ENCODE results near the gene MRPL17. TPM values are rescaled to one million over a fixed set of nuclear protein-coding genes. Genes with fewer than 3 reads are reported as not detected.

Gene MRPL17
- total and polyA plus RNA-seq, 2 experiments from 2014 or later: 26.7 to 81.8 TPM

DNA sequence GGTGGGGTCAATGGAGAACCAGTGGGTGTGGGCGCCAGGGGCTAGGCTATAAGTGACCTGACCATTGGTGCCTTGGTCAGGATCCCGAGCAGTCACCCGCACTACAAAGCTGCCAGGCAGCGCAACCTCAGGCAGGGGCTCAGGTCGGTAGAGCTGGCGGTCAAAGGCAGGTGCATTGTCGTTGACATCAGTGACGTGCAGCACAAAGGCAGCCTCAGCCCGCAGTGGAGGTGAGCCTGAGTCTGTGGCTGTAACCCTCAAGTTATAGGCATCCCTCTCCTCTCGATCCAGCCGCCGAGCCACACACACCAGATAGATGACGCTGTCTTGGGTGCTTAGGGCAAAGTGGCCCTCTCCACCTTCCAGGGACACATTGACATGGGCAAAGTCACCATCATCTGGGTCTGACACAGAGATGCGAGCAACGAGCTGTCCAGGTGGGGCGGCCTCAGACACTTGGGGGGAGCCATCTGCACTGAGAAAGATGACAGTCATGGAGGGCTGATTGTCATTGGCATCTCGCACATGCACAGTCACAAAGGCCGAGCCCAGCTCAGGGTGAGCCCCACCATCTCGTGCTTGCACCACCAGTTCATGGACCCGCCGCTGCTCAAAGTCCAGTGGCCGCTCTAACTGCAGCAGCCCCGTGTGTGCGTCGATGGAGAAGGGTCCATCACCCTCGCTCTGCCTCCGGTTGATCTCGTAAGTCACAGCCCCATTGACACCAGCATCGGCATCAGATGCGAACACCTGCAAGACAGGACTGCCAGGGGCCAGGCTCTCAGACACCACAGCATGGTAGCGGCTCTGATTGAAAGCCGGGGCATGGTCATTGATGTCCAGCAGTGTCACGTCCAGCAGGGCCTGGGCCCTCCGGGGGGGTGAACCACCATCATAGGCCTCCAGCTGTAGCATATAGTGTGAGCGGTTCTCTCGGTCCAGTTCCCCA, 42.8 kb downstream of the MRPL17 start (continued):
- TF ChIP-seq, protein P1, sequence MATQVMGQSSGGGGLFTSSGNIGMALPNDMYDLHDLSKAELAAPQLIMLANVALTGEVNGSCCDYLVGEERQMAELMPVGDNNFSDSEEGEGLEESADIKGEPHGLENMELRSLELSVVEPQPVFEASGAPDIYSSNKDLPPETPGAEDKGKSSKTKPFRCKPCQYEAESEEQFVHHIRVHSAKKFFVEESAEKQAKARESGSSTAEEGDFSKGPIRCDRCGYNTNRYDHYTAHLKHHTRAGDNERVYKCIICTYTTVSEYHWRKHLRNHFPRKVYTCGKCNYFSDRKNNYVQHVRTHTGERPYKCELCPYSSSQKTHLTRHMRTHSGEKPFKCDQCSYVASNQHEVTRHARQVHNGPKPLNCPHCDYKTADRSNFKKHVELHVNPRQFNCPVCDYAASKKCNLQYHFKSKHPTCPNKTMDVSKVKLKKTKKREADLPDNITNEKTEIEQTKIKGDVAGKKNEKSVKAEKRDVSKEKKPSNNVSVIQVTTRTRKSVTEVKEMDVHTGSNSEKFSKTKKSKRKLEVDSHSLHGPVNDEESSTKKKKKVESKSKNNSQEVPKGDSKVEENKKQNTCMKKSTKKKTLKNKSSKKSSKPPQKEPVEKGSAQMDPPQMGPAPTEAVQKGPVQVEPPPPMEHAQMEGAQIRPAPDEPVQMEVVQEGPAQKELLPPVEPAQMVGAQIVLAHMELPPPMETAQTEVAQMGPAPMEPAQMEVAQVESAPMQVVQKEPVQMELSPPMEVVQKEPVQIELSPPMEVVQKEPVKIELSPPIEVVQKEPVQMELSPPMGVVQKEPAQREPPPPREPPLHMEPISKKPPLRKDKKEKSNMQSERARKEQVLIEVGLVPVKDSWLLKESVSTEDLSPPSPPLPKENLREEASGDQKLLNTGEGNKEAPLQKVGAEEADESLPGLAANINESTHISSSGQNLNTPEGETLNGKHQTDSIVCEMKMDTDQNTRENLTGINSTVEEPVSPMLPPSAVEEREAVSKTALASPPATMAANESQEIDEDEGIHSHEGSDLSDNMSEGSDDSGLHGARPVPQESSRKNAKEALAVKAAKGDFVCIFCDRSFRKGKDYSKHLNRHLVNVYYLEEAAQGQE (IDR thresholded peaks at IDR 0.05; ENCODE audit: unreplicated experiment): no peak
- TF ChIP-seq ZNF331 (CRISPR knock-in tag; IDR thresholded peaks at IDR 0.05; ENCODE audit: low read depth) (no peak), STAT1 (IDR thresholded peaks at IDR 0.05; ENCODE audit: unreplicated experiment) (no peak)

DNA sequence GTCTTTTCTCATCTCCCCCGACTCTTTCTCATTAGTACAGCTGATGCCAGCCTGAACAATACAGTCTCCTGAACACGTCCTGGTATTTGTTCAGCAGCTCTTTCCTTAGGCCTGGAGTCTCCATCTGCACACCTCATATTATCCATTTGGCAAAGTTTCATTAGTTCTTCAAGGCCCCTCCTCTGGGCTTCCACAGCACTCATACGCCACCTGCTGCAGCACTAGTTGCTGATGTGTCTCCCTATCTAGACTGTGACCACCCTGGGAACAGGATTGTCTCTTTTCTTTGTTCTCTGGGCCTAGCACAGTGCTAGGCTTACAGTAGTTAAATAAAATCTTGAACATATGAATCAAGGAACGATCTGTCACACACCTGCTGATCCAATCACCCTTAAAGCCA, 44.7 kb downstream of the MRPL17 start:
- no peaks in the 10 kb centered on the region for H4K20me1 ChIP-seq (replicated peaks; ENCODE audit: insufficient read depth)
- TF ChIP-seq, protein P2, sequence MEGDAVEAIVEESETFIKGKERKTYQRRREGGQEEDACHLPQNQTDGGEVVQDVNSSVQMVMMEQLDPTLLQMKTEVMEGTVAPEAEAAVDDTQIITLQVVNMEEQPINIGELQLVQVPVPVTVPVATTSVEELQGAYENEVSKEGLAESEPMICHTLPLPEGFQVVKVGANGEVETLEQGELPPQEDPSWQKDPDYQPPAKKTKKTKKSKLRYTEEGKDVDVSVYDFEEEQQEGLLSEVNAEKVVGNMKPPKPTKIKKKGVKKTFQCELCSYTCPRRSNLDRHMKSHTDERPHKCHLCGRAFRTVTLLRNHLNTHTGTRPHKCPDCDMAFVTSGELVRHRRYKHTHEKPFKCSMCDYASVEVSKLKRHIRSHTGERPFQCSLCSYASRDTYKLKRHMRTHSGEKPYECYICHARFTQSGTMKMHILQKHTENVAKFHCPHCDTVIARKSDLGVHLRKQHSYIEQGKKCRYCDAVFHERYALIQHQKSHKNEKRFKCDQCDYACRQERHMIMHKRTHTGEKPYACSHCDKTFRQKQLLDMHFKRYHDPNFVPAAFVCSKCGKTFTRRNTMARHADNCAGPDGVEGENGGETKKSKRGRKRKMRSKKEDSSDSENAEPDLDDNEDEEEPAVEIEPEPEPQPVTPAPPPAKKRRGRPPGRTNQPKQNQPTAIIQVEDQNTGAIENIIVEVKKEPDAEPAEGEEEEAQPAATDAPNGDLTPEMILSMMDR (conservative IDR thresholded peaks at IDR 0.05; ENCODE audit: low read depth in 2 of 2): peak in 1 of 2 experiments; percentile 14; a peak in 1 of 4 replicates
- TF ChIP-seq POLR2AphosphoS5 (IDR thresholded peaks at IDR 0.05; ENCODE audit: low read depth): no peak
- H3K4me3 Mint-ChIP-seq: no peak overlapping the region
- DNase-seq (ENCODE audit: low spot score): no peak
- H3K36me3 Mint-ChIP-seq (ENCODE audit: low read depth): no peaks in the 10 kb centered on the region
- no peaks in the 10 kb centered on the region for H3K9me3 Mint-ChIP-seq
- no peak overlapping the region for H3K27ac ChIP-seq (ENCODE audit: low read depth)
- H2AFZ ChIP-seq: no peak overlapping the region
- ATAC-seq: no peak
- H3K79me2 ChIP-seq (replicated peaks; ENCODE audit: insufficient read depth): no peaks in the 10 kb centered on the region
- no peaks in the 10 kb centered on the region for H3F3A ChIP-seq (replicated peaks; ENCODE audit: low read depth)
- H3K27me3 ChIP-seq (ENCODE audit: insufficient read depth): no peaks in the 10 kb centered on the region
- H3K36me3 ChIP-seq (ENCODE audit: insufficient read depth): no peaks in the 10 kb centered on the region
- H3K27me3 Mint-ChIP-seq (ENCODE audit: insufficient read depth, low read depth, poor library complexity): no peaks in the 10 kb centered on the region
- H3K4me1 ChIP-seq (ENCODE audit: insufficient read depth): no peaks in the 10 kb centered on the region
- no peak overlapping the region for H3K4me2 ChIP-seq
- H3K4me3 ChIP-seq: no peak overlapping the region
- H3K9me2 ChIP-seq (ENCODE audit: insufficient read depth): no peaks in the 10 kb centered on the region
- no peak overlapping the region for H3K27ac Mint-ChIP-seq
- no peaks in the 10 kb centered on the region for H3K4me1 Mint-ChIP-seq

DNA sequence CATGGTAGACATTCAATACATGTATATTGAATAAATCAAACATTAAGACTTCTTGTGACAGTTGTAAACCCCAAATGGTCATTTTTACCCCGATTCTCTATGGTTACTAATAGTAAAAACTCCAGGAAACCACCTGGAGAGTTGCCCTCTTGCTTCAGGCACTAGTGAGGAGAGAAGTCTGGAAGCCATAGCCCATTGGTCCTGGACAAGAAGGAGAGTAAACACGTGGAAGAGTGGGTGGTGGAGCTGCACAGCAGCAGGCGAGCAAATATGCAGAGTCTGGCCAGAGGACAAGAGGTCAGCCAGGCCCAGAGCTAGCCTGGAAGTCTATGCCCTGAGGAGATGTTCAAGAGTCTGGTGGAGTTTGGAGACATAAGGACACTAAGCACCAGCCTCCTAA, 45.3 kb downstream of the MRPL17 start:
- Mint-ChIP-seq H3K36me3 (ENCODE audit: low read depth) (no peaks in the 10 kb centered on the region), H3K9me3 (no peaks in the 10 kb centered on the region), H3K27ac (no peak overlapping the region), H3K4me1 (no peaks in the 10 kb centered on the region), H3K4me3 (no peak overlapping the region), H3K27me3 (ENCODE audit: insufficient read depth, low read depth, poor library complexity) (no peaks in the 10 kb centered on the region)
- H3K79me2 ChIP-seq (replicated peaks; ENCODE audit: insufficient read depth): no peaks in the 10 kb centered on the region
- no peaks in the 10 kb centered on the region for H3K27me3 ChIP-seq (ENCODE audit: insufficient read depth)
- H3K4me1 ChIP-seq (ENCODE audit: insufficient read depth): no peaks in the 10 kb centered on the region
- H4K20me1 ChIP-seq (replicated peaks; ENCODE audit: insufficient read depth): no peaks in the 10 kb centered on the region
- H3K4me3 ChIP-seq: no peak overlapping the region
- no peak overlapping the region for H2AFZ ChIP-seq
- no peak overlapping the region for H3K4me2 ChIP-seq
- H3K27ac ChIP-seq (ENCODE audit: low read depth): no peak overlapping the region
- ATAC-seq: no peak
- H3K9me2 ChIP-seq (ENCODE audit: insufficient read depth): no peaks in the 10 kb centered on the region
- H3K36me3 ChIP-seq (ENCODE audit: insufficient read depth): no peaks in the 10 kb centered on the region
- DNase-seq (ENCODE audit: low spot score): no peak
- no peaks in the 10 kb centered on the region for H3F3A ChIP-seq (replicated peaks; ENCODE audit: low read depth)
- TF ChIP-seq STAT1 (IDR thresholded peaks at IDR 0.05; ENCODE audit: unreplicated experiment): no peak
- TF ChIP-seq EZH2phosphoT487 (IDR thresholded peaks at IDR 0.05; ENCODE audit: unreplicated experiment): no peak
- TF ChIP-seq JUNB (IDR thresholded peaks at IDR 0.05; ENCODE audit: unreplicated experiment): no peak
- TF ChIP-seq CREB1 (CRISPR knock-in tag; IDR thresholded peaks at IDR 0.05; ENCODE audit: low read depth): no peak

All from GM23338 (cell line).